ENCODE measurements around the gene RBM25. TPM values are rescaled to one million over a fixed set of nuclear protein-coding genes. Genes with fewer than 3 reads are reported as not detected.

RBM25 gene
- total and polyA plus RNA-seq, 2 experiments from 2014 or later: 42.3 to 52.2 TPM

- H3K4me1 ChIP-seq (ENCODE audit: insufficient read depth): no peaks in the 10 kb centered on the region
- peaks cover 2% of the 10 kb centered on the region for H4K20me1 ChIP-seq (ENCODE audit: insufficient read depth, poor library complexity, severe bottlenecking)
- H3K79me2 ChIP-seq: peaks cover 32% of the 10 kb centered on the region
- no peaks in the 10 kb centered on the region for H3K36me3 ChIP-seq (replicated peaks; ENCODE audit: insufficient read depth, low read depth)
- no peaks in the 10 kb centered on the region for H3K9me3 ChIP-seq (ENCODE audit: low read depth)
- no peaks in the 10 kb centered on the region for H3K27me3 ChIP-seq
- peak overlapping the region; percentile 4 for H3K27ac ChIP-seq
- WGBS (ENCODE audit: low lambda C conversion rate, missing lambda C conversion rate): 85% methylated on average over 6 of the region's 6 CpGs
- H3K4me3 ChIP-seq: no peak overlapping the region
- no peak overlapping the region for H3K4me2 ChIP-seq
- DNase-seq (ENCODE audit: low spot score): no peak
- H2AFZ ChIP-seq: no peak overlapping the region
- no peaks in the 10 kb centered on the region for H3K9me2 ChIP-seq (replicated peaks; ENCODE audit: insufficient read depth)
- no peak for TF ChIP-seq EZH2phosphoT487 (IDR thresholded peaks at IDR 0.05; ENCODE audit: low read depth, severe bottlenecking, unreplicated experiment)
- TF ChIP-seq CTCF (IDR thresholded peaks at IDR 0.05; ENCODE audit: poor library complexity): no peak
- no peak for TF ChIP-seq EZH2 (IDR thresholded peaks at IDR 0.05; ENCODE audit: borderline replicate concordance)
These were observed 57.8 kb downstream of the RBM25 start for GRCh38 chr14:73116079-73116665.

- DNase-seq (ENCODE audit: low spot score): no peak
- Histone ChIP-seq H3K27ac (peak overlapping the region; percentile 16), H3K79me2 (peaks cover 4% of the 10 kb centered on the region), H3K36me3 (replicated peaks; ENCODE audit: insufficient read depth, low read depth) (no peaks in the 10 kb centered on the region), H3K9me3 (ENCODE audit: low read depth) (no peaks in the 10 kb centered on the region), H3K9me2 (replicated peaks; ENCODE audit: insufficient read depth) (no peaks in the 10 kb centered on the region), H3K4me3 (no peak overlapping the region), H2AFZ (no peak overlapping the region), H3K4me2 (no peak overlapping the region), H3K4me1 (ENCODE audit: insufficient read depth) (no peaks in the 10 kb centered on the region), H4K20me1 (ENCODE audit: insufficient read depth, poor library complexity, severe bottlenecking) (no peaks in the 10 kb centered on the region), H3K27me3 (no peaks in the 10 kb centered on the region)
- TF ChIP-seq CTCF (IDR thresholded peaks at IDR 0.05; ENCODE audit: poor library complexity): no peak
- TF ChIP-seq EZH2 (IDR thresholded peaks at IDR 0.05; ENCODE audit: borderline replicate concordance): no peak
- no peak for TF ChIP-seq EZH2phosphoT487 (IDR thresholded peaks at IDR 0.05; ENCODE audit: low read depth, severe bottlenecking, unreplicated experiment)
- 70% methylated on average over 6 of the region's 6 CpGs for WGBS (ENCODE audit: low lambda C conversion rate, missing lambda C conversion rate)
These were observed 66.0 kb downstream of the RBM25 start for GRCh38 chr14:73124180-73124894.

GRCh38 chr14:73125169-73125588 is 66.8 kb downstream of the RBM25 start:
- H3K4me3 ChIP-seq: no peak overlapping the region
- H3K9me2 ChIP-seq (replicated peaks; ENCODE audit: insufficient read depth): no peaks in the 10 kb centered on the region
- H2AFZ ChIP-seq: no peak overlapping the region
- H3K27me3 ChIP-seq: no peaks in the 10 kb centered on the region
- H3K4me1 ChIP-seq (ENCODE audit: insufficient read depth): no peaks in the 10 kb centered on the region
- H3K9me3 ChIP-seq (ENCODE audit: low read depth): no peaks in the 10 kb centered on the region
- H3K79me2 ChIP-seq: no peaks in the 10 kb centered on the region
- DNase-seq (ENCODE audit: low spot score): no peak
- 51% methylated on average over 5 of the region's 5 CpGs for WGBS (ENCODE audit: low lambda C conversion rate, missing lambda C conversion rate)
- H4K20me1 ChIP-seq (ENCODE audit: insufficient read depth, poor library complexity, severe bottlenecking): no peaks in the 10 kb centered on the region
- no peaks in the 10 kb centered on the region for H3K36me3 ChIP-seq (replicated peaks; ENCODE audit: insufficient read depth, low read depth)
- H3K4me2 ChIP-seq: no peak overlapping the region
- TF ChIP-seq EZH2phosphoT487 (IDR thresholded peaks at IDR 0.05; ENCODE audit: low read depth, severe bottlenecking, unreplicated experiment) (no peak), CTCF (IDR thresholded peaks at IDR 0.05; ENCODE audit: poor library complexity) (no peak), EZH2 (IDR thresholded peaks at IDR 0.05; ENCODE audit: borderline replicate concordance) (no peak)
- peak overlapping the region; percentile 16 for H3K27ac ChIP-seq
